GM23248 (cell line): ENCODE data around the gene CEBPZ. TPM values are rescaled to one million over a fixed set of nuclear protein-coding genes. Genes with fewer than 3 reads are reported as not detected.

ENCODE experiments used
- DNase-seq: peaks from one replicate; pipeline ENCODE4 v3.0.0-alpha.2; 2015
- H2AFZ ChIP-seq: fragments of 200-600 bp; sonication (generic); 2 replicates; pipeline ENCODE4 v1.6.1; 2016; ENCODE audit warnings: antibody characterized with exemption
- H3F3A ChIP-seq: fragments of 200-600 bp; sonication (generic); 2 replicates; pipeline ENCODE4 v1.6.1; 2016; ENCODE audit warnings: mild to moderate bottlenecking, antibody characterized with exemption, mixed run types; ENCODE audit not compliant: insufficient read depth
- H3K27ac ChIP-seq: fragments of 200-600 bp; sonication (generic); 2 replicates; pipeline ENCODE4 v1.5.1; 2016; ENCODE audit warnings: mild to moderate bottlenecking
- H3K27me3 ChIP-seq: fragments of 200-600 bp; sonication (generic); replicated peaks from 2 replicates; pipeline ENCODE4 v1.6.1; 2016; ENCODE audit warnings: mild to moderate bottlenecking; ENCODE audit not compliant: insufficient read depth
- H3K36me3 ChIP-seq: fragments of 200-600 bp; sonication (generic); 2 replicates; pipeline ENCODE4 v1.6.1; 2016; ENCODE audit warnings: low read depth, mild to moderate bottlenecking
- H3K4me1 ChIP-seq: fragments of 200-600 bp; sonication (generic); 2 replicates; pipeline ENCODE4 v1.6.1; 2016; ENCODE audit warnings: mild to moderate bottlenecking; ENCODE audit not compliant: insufficient read depth
- H3K4me2 ChIP-seq: fragments of 200-600 bp; sonication (generic); one replicate; pipeline ENCODE4 v1.6.1; 2016; ENCODE audit warnings: mild to moderate bottlenecking; ENCODE audit not compliant: unreplicated experiment
- H3K4me3 ChIP-seq: fragments of 200-600 bp; sonication (generic); 2 replicates; pipeline ENCODE4 v1.5.1; 2016; ENCODE audit warnings: mild to moderate bottlenecking
- H3K79me2 ChIP-seq: fragments of 200-600 bp; sonication (generic); 2 replicates; pipeline ENCODE4 v1.6.1; 2016; ENCODE audit warnings: mild to moderate bottlenecking; ENCODE audit not compliant: insufficient read depth
- H3K9ac ChIP-seq: fragments of 200-600 bp; sonication (generic); 2 replicates; pipeline ENCODE4 v1.6.1; 2016; ENCODE audit warnings: mild to moderate bottlenecking
- H3K9me2 ChIP-seq: fragments of 200-600 bp; sonication (generic); 2 replicates; pipeline ENCODE4 v1.6.1; 2016; ENCODE audit warnings: mixed run types, mild to moderate bottlenecking, moderate library complexity; ENCODE audit not compliant: insufficient read depth
- H3K9me3 ChIP-seq: fragments of 200-600 bp; sonication (generic); one replicate; pipeline ENCODE4 v1.6.1; 2017; ENCODE audit warnings: low read depth
- H4K20me1 ChIP-seq: fragments of 200-600 bp; sonication (generic); 2 replicates; pipeline ENCODE4 v1.6.0; 2016; ENCODE audit not compliant: insufficient read depth
- EZH2 ChIP-seq: fragments of 200-600 bp; sonication (generic); IDR thresholded peaks from 2 replicates; pipeline ENCODE4 v1.6.1; 2018; ENCODE audit warnings: antibody characterized with exemption, mild to moderate bottlenecking; ENCODE audit not compliant: insufficient read depth, poor library complexity, severe bottlenecking
- EZH2phosphoT487 ChIP-seq: fragments of 200-600 bp; sonication (generic); IDR thresholded peaks from 2 replicates; pipeline ENCODE4 v1.6.1; 2018; ENCODE audit warnings: antibody characterized with exemption, moderate library complexity, mild to moderate bottlenecking, low read depth; ENCODE audit not compliant: insufficient read depth
- WGBS, 2 experiments: methylation state at CpG; one replicate each; pipeline ENCODE4 v1.1.6; 2015 to 2017; ENCODE audit warnings: low lambda C conversion rate in 2 of 2, low coverage in 1 of 2; ENCODE audit errors: missing lambda C conversion rate in 2 of 2; 5-methylcytosine and 5-hydroxymethylcytosine counted together
- in situ Hi-C: fragments of 300-500 bp; cut with MboI; formaldehyde crosslinking; loops from 2 replicates; pipeline ENCODE4 v1.15.0; 2020
- polyA plus RNA-seq: library from polyadenylated mRNA; unstranded; fragments of >200 nt; fragmentation: Nextera tagmentation; extraction: Ambion mirVana; gene quantifications from 2 replicates; pipeline ENCODE4 v1.2.1, GENCODE V29; 2016
- total RNA-seq: library from RNA; depleted of rRNA; stranded (reverse); fragments of >200 nt; shearing (Covaris generic); gene quantifications from 2 replicates; pipeline ENCODE4 v1.2.3, GENCODE V29; 2014

The CEBPZ gene
- total and polyA plus RNA-seq, 2 experiments from 2014 or later, result 23.0 to 34.0 TPM

GRCh38 chr2:37171624-37171950, 59.8 kb downstream of the CEBPZ start:
- Histone ChIP-seq H3K36me3 (no peaks in the 10 kb centered on the region), H3K27me3 (no peaks in the 10 kb centered on the region), H3K4me1 (0 out of 2 replicates have a peak, but pooled peaks cover 5% of the 10 kb centered on the region), H4K20me1 (no peaks in the 10 kb centered on the region), H2AFZ (no peak overlapping the region), H3K9ac (no peak overlapping the region), H3K9me2 (no peaks in the 10 kb centered on the region), H3K4me3 (no peak overlapping the region), H3K79me2 (no peaks in the 10 kb centered on the region), H3K9me3 (no peaks in the 10 kb centered on the region), H3F3A (no peaks in the 10 kb centered on the region), H3K4me2 (no peak overlapping the region), H3K27ac (no peak overlapping the region)
- no peak for TF ChIP-seq EZH2phosphoT487
- in situ Hi-C loops, result no loop called here
- DNase-seq, result no peak

- Histone ChIP-seq H3K27me3 (no peaks in the 10 kb centered on the region), H2AFZ (peak overlapping the region; percentile 76), H3K9ac (no peak overlapping the region), H3K9me3 (no peaks in the 10 kb centered on the region), H3K4me1 (0 out of 2 replicates have a peak, but pooled peaks cover 5% of the 10 kb centered on the region), H3K4me2 (no peak overlapping the region), H4K20me1 (no peaks in the 10 kb centered on the region), H3K79me2 (no peaks in the 10 kb centered on the region), H3K27ac (no peak overlapping the region), H3K36me3 (no peaks in the 10 kb centered on the region), H3K4me3 (no peak overlapping the region), H3K9me2 (no peaks in the 10 kb centered on the region), H3F3A (no peaks in the 10 kb centered on the region)
- TF ChIP-seq EZH2phosphoT487 (no peak), EZH2 (no peak)
- DNase-seq, result peak; percentile 58
- in situ Hi-C loops, result no loop called here
- 51 to 53% methylated on average over 17 of the region's 17 CpGs for WGBS, 2 experiments
These were observed 63.0 kb downstream of the CEBPZ start for GRCh38 chr2:37168217-37168981.

GRCh38 chr2:37167636-37168180, 63.7 kb downstream of the CEBPZ start:
- H3K9ac ChIP-seq, result no peak overlapping the region
- H3K79me2 ChIP-seq, result no peaks in the 10 kb centered on the region
- DNase-seq, result peak; percentile 36
- no peak overlapping the region for H3K27ac ChIP-seq
- TF ChIP-seq EZH2, result no peak
- TF ChIP-seq EZH2phosphoT487, result no peak
- H4K20me1 ChIP-seq, result no peaks in the 10 kb centered on the region
- no peaks in the 10 kb centered on the region for H3K9me3 ChIP-seq
- no peak overlapping the region for H3K4me3 ChIP-seq
- H3K27me3 ChIP-seq, result no peaks in the 10 kb centered on the region
- no peaks in the 10 kb centered on the region for H3K36me3 ChIP-seq
- peak overlapping the region; percentile 76 for H2AFZ ChIP-seq
- in situ Hi-C loops, result no loop called here
- 83 to 87% methylated on average over 3 of the region's 3 CpGs for WGBS, 2 experiments
- H3F3A ChIP-seq, result no peaks in the 10 kb centered on the region
- 0 out of 2 replicates have a peak, but pooled peaks cover 5% of the 10 kb centered on the region for H3K4me1 ChIP-seq
- no peak overlapping the region for H3K4me2 ChIP-seq
- no peaks in the 10 kb centered on the region for H3K9me2 ChIP-seq

GRCh38 chr2:37164757-37165156, 66.6 kb downstream of the CEBPZ start:
- in situ Hi-C loops, result no loop called here
- no peak for TF ChIP-seq EZH2phosphoT487
- TF ChIP-seq EZH2, result no peak

More at GRCh38 chr2:37164757-37165156, 66.6 kb downstream of the CEBPZ start:
- Histone ChIP-seq H4K20me1 (no peaks in the 10 kb centered on the region), H3K4me3 (no peak overlapping the region), H3F3A (no peaks in the 10 kb centered on the region), H3K79me2 (no peaks in the 10 kb centered on the region), H3K9me2 (no peaks in the 10 kb centered on the region), H3K27ac (no peak overlapping the region), H3K4me1 (0 out of 2 replicates have a peak, but pooled peaks cover 5% of the 10 kb centered on the region), H3K36me3 (no peaks in the 10 kb centered on the region), H3K4me2 (no peak overlapping the region), H2AFZ (no peak overlapping the region), H3K27me3 (no peaks in the 10 kb centered on the region), H3K9me3 (no peaks in the 10 kb centered on the region), H3K9ac (no peak overlapping the region)
- no peak for DNase-seq
- 55 to 58% methylated on average over 1 of the region's 1 CpG for WGBS, 2 experiments
